ENCODE results near the gene NOS3.
A peak's percentile ranks its signal among the peaks of the same experiment; 100 is the strongest.
"Not testable (repeated sequence)": the region's sequence is repeated elsewhere in the genome, so short reads cannot be mapped to it uniquely, and the experiment has no call there.

Gene NOS3

GRCh38 chr7:151003572-151003971, 12.8 kb downstream of the NOS3 start:
- DNase-seq: no peak

- no peak for DNase-seq
Measured at GRCh38 chr7:151005566-151005965, 14.7 kb downstream of the NOS3 start.

- no peak for DNase-seq
Measured at GRCh38 chr7:151006590-151007300, 15.9 kb downstream of the NOS3 start.

GRCh38 chr7:151007469-151007898, 16.7 kb downstream of the NOS3 start:
- DNase-seq: no peak

GRCh38 chr7:151008143-151008510, 17.3 kb downstream of the NOS3 start:
- DNase-seq: no peak

- no peak for DNase-seq
Measured at GRCh38 chr7:151008511-151009323, 17.9 kb downstream of the NOS3 start.

GRCh38 chr7:151009327-151010036, 18.7 kb downstream of the NOS3 start:
- no peak for DNase-seq

GRCh38 chr7:151010037-151010306, 19.2 kb downstream of the NOS3 start:
- DNase-seq: no peak

- DNase-seq: no peak
Measured at GRCh38 chr7:151010307-151011096, 19.7 kb downstream of the NOS3 start.

GRCh38 chr7:151011097-151011409, 20.2 kb downstream of the NOS3 start:
- DNase-seq: no peak

GRCh38 chr7:151011616-151012015, 20.8 kb downstream of the NOS3 start:
- DNase-seq: not testable (repeated sequence)

GRCh38 chr7:151012031-151012692, 21.3 kb downstream of the NOS3 start:
- no peak for DNase-seq

- no peak for DNase-seq
Measured at GRCh38 chr7:151012911-151013347, 22.1 kb downstream of the NOS3 start.

GRCh38 chr7:151013356-151013732, 22.5 kb downstream of the NOS3 start:
- no peak for DNase-seq

- DNase-seq: no peak
Measured at GRCh38 chr7:151013733-151014497, 23.1 kb downstream of the NOS3 start.

- no peak for DNase-seq
Measured at GRCh38 chr7:151014950-151015349, 24.1 kb downstream of the NOS3 start.

GRCh38 chr7:151015967-151016366, 25.1 kb downstream of the NOS3 start:
- DNase-seq: no peak

- no peak for DNase-seq
Measured at GRCh38 chr7:151016505-151016904, 25.7 kb downstream of the NOS3 start.

- no peak for DNase-seq
Measured at GRCh38 chr7:151016942-151017341, 26.1 kb downstream of the NOS3 start.

GRCh38 chr7:151017370-151017952, 26.6 kb downstream of the NOS3 start:
- DNase-seq: no peak

- DNase-seq: peak; percentile 48
Measured at GRCh38 chr7:151017953-151018420, 27.2 kb downstream of the NOS3 start.
